Measurements from ENCODE around the gene TMEM69.

- TF ChIP-seq CTCF (conservative IDR thresholded peaks at IDR 0.05) = no peak
- no peak for TF ChIP-seq EZH2 (IDR thresholded peaks at IDR 0.05; ENCODE audit: low read depth)
Measured at GRCh38 chr1:45658171-45658570, 29.8 kb upstream of the TMEM69 start.
